HG03342 (cell line): ENCODE measurements around the gene EIF4G3.
"Not testable (repeated sequence)": the region's sequence is repeated elsewhere in the genome, so short reads cannot be mapped to it uniquely, and the experiment has no call there.

Experiments
- ATAC-seq: cut with Tn5 transposase; IDR thresholded peaks from one replicate; pipeline ENCODE4 v1.9.1; 2021; ENCODE audit warnings: mild to moderate bottlenecking, moderate library complexity; ENCODE audit not compliant: unreplicated experiment

Gene EIF4G3

DNA sequence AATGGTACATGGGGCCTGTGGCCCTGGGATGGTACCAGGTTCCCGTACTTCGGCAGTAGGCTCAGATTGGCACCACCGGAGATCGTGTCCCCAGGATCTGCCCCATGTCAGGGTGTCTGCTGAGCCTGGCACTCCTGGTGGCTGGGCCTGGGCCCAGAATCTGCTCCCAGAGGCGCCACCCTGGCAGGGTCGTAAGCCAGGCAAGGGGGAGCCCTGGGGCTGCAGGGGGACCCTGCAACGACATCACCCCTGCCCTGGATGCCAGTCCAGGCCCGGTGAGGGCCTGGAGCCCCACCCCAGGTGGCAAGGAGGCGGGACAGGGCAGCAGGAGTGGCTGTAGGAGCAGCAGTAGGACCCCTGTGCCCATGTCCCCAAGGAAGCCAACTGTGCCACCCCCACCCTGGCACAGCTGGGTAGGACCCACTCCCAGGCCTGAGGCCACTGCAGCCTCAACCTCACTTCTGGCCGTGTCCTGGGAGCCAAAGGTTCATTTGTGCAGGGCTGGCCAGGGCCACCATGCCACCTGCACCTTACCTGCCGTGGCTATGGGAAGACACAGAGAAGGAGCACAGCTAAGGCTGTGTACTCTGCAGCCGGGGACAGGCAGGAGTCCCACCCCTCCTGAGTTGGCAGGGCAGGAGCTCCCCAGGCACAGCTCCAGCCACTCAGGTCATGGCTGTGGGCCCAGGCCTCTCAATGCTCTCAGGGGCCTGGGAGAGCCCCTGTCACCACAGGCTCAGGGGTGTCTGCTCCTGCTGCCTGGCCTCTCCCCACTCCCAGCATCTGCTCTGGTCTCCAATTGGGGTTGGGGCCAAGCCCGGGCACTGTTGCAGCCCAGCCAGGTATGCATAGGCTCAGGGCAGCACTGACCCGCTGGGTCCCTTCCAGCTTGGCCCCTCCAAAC is 141.7 kb downstream of the EIF4G3 start:
- no peak for ATAC-seq

DNA sequence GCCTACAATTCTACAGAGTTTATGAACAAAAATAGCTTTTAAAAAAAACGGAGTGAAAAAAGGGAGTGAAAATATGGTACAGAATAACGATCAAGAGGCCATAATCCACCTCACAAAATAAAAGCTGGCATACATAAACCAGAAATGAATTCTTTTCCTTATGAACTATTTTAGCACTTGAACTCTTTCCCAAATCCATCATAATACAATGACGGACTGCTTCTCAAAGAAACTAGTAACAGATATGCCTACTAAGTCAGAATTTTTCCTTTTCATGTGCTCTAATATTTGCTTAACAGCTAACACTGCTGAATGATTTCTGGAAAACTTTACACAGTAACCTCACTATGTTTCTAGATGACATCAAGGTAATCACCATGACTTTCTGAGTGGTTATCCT is 144.0 kb downstream of the EIF4G3 start:
- no peak for ATAC-seq

DNA sequence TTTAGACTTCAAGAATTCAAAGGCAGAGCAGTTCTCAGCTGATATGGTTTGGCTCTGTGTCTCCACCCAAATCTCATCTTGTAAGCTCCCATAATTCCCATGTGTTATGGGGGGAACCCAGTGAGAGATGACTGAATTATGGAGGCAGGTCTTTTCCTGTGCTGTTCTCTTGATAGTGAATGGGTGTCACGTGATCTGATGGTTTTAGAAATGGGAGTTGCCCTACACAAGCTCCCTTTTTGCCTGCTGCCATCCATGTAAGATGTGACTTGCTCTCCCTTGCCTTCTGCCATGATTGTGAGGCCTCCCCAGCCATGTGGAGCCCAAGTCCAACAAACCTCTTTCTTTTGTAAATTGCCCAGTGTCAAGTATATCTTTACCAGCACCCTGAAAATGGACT is 146.5 kb downstream of the EIF4G3 start:
- no peak for ATAC-seq

DNA sequence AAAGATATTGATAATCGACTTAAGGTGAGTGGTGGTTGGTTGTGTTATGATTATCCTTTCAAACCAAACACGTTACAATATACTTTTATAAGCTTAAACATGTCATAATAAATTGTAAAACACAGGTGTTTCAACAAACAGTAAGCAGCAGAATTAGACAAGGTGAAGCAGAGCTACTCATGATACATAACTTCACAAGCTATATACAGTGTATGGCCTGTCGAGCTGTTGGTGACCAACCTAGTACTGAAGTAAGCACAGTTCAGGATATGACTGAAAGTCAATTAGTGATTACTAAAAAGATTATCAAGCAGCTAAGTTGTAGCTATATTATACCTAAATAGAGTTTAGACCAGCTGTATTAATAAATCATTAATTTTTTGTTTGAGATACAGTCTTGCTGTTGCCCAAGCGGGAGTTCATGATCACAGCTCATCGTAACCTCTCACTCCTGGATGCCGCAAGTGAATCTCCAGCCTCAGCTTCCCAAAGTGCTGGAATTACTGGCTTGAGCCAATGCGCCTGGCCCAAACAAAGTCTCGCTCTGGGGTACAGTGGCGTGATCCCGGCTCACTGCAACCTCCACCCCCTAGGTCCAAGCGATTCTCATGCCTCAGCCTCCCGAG is 148.1 kb downstream of the EIF4G3 start:
- no peak for ATAC-seq

DNA sequence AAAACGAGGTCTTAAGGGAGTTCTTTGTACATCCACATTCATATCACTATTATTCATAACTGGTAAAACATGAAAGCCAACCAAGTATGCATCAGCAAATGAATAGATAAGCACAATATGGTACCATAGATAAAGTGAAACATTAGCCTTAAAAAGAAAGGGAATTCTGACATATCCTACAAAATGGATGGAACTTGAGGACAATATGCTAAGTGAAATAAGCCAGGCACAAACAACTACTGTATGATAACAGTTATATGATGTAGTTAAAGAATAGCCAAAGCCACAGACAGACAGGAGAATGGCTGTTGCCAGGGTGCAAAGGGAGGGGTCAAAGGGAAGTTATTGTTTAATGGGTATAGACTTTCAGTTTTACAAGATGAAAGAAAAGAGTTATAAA is 148.9 kb downstream of the EIF4G3 start:
- no peak for ATAC-seq

DNA sequence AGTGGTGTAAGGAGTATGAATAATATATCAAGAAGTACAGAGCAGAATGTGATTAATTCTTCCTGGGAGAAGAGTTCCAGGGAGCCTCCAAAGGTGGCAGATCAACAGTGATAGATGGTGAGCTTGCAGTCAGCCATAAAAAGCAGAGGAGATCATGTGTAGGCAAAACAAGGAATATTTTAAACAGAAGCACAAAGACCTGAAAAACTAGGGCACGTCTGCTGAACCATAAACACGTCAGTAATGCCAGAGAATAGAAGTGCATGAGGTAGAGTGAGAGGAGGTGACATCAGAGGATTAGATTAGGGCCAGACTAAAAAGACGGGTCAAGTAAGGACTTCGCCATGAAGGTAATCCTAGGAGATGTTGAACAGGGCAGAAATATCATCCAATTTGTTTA is 151.8 kb downstream of the EIF4G3 start:
- no peak for ATAC-seq

DNA sequence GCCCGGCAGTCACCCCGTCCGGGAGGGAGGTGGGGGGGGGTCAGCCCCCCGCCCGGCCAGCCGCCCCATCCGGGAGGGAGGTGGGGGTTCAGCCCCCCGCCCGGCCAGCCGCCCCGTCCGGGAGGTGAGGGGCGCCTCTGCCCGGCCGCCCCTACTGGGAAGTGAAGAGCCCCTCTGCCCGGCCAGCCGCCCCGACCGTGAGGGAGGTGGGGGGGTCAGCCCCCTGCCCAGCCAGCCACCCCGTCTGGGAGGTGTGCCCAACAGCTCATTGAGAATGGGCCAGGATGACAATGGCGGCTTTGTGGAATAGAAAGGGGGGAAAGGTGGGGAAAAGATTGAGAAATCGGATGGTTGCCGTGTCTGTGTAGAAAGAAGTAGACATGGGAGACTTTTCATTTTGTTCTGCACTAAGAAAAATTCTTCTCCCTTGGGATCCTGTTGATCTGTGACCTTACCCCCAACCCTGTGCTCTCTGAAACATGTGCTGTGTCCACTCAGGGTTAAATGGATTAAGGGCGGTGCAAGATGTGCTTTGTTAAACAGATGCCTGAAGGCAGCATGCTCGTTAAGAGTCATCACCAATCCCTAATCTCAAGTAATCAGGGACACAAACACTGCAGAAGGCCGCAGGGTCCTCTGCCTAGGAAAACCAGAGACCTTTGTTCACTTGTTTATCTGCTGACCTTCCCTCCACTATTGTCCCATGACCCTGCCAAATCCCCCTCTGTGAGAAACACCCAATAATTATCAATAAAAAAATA is 152.4 kb downstream of the EIF4G3 start:
- not testable (repeated sequence) for ATAC-seq

DNA sequence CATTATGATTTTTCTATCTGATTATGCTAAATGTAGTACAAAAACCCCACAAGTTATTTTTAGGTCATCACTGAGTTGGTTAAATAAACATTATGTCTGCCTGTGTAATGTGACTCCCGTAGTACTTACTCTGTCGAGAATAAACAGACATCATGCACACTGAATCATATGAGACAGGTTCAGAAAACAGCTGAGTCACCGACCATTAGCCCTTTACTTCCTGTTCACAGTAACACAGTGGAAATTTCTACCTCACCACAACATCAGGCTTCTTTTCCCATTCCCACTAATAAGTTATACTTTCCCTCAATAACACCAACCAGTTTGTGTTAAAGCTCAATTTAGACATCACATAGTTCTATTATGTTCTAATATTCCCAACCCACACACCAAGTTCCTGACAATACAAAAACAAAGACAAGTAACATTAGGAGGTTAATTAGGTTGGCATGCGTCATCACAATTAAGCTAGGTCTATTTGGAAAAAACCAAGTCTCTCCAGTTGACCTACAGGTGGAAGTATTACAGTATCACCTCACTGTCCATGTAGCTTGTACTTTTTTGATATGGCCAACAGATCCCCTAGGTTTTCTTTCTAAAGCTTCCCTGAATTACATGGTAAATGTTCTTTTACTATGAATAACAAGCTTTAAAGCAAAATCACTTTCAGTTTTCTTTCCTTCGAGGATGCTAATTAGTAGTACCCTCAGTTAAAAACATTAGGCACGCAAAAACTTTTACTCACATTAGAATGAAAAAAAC is 154.2 kb downstream of the EIF4G3 start:
- peak; percentile 95 for ATAC-seq

DNA sequence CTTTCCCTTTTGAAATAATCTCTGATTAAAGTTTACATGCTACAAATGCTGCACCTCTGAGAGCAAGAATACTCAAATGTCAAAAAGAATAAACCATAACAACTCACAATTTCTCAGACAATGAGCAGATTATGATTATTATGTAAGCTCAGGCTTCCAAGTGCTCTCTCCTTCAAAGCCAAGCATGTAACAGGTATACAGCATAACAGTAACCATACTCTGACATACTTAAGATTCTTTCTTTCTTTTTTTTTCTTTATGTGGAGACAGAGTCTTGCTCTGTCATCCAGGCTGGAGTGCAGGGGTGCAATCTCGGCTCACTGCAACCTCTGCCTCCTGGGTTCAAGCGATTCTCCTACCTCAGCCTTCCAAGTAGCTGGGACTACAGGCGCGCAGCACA is 155.4 kb downstream of the EIF4G3 start:
- ATAC-seq, result no peak

DNA sequence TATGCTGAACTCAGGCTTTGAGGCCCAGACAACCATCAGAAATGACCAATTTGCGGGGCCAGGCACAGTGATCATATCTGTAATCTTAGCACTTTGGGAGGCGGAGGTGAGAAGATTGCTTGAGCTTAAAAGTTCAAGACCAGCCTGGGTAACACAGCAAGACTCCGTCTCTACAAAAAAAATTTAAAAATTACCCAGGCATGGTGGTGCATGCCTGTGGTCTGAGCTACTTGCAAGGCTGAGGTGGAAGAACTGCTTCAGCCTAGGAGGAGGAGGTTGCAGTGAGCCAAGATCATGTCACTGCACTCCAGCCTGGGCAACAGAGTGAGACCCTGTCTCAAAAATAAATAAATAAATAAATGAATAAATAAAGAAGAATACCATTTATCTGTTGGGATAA is 156.5 kb downstream of the EIF4G3 start:
- no peak for ATAC-seq

DNA sequence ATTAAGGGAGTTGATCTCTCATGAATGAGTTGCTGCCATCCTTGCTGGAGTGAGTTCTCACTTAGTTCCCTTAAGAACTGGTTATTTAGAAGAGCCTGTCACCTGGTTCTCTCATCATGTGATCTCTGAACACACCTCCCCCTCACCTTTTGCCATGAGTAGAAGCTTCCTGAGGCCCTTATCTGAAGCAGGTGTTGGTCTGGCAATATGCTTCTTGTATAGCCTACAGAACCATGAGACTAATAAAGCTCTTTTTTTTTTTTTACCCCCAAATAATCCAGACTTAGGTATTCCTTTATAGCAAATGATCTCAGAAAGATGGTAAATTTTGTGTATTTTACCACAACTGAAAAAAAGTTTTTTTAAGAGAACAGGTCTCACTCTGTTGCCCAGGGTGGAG is 158.0 kb downstream of the EIF4G3 start:
- ATAC-seq, result no peak

DNA sequence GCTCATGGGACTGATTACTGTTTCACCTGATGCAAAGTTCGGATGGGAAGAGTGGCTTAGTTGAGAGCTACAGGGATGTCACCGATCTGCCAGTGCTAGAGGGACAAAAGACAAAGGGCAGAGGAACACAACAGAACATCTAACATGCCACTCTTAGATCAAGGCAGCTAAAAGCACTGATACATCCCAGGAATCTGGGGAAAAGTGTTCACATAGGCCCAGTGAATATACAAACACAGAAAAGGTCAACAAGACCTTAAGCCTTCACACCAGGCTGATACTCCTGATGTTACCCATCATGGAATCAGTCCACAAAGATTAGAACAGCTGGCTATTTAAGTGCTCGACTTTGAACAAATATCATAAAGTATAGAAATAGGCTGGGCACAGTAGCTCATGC is 163.2 kb downstream of the EIF4G3 start:
- no peak for ATAC-seq

DNA sequence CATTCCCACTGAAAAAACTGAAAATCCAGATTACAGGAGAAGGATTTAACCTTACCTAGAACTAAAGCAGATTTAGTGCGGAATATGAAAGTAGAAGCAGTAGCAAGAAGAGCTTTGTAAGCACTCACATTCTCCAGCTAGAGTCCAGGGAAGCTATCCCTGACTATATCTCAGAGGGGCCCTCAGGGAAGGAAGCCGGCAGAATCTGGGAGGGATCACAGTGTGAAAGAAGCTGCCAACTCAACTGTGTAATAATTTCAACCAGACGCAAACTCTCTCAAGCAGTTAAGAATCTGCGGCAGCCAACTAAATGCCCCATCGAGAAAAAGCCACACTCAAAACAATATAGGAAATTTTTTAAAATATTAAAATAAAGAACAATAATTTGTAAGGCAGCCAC is 163.8 kb downstream of the EIF4G3 start:
- ATAC-seq, result no peak

DNA sequence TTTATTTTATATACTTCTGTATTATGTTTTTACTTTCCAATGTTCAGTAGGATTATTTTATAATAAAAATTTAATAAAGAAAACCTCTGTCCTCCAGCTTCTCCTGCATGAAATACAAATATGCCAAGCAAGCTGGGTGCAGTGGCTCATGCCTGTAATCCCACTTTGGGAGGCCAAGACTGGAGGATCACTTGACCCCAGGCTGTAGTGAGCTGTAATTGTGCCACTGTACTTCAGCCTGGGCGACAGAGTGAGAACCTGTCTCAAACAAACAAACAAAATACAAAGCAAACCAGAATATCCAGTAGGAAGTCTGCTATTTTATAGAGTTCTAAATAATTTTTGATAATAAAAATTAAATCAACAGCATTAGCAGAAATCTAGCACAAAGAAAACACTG is 168.8 kb downstream of the EIF4G3 start:
- no peak for ATAC-seq

DNA sequence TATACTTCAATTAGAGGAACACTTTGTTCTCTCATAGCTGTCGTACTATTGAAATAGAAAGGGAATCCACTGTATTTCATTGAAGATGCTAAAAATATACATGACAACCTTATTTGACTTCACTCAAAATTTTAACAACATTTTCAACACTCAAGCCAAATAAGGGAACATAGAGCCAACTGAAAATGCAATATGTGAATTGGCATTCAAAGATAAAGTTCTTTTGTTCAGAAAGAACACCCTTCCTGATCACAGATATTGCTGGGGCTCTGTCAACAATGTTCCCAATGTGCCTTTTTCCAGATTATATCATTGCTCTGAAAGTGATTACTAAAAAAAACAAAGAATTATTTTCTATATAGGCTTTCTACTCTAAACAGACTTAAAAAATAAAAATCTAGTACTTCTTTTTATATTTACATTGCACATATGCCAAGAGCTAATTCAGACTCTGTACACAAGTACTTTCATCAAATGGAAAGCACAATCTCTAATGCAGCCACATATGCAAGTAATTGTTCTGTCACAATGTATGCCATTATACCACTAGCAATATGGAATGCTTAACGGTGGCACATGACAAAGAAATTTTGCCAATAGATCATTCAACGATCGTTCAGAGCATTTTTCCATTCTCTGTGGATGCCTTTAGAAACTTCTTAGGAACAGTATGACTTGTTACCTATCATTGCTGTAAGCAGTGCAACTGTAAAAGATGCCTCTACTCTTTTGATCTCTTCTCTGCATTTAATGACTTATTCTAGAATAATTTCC is 171.0 kb downstream of the EIF4G3 start:
- no peak for ATAC-seq

DNA sequence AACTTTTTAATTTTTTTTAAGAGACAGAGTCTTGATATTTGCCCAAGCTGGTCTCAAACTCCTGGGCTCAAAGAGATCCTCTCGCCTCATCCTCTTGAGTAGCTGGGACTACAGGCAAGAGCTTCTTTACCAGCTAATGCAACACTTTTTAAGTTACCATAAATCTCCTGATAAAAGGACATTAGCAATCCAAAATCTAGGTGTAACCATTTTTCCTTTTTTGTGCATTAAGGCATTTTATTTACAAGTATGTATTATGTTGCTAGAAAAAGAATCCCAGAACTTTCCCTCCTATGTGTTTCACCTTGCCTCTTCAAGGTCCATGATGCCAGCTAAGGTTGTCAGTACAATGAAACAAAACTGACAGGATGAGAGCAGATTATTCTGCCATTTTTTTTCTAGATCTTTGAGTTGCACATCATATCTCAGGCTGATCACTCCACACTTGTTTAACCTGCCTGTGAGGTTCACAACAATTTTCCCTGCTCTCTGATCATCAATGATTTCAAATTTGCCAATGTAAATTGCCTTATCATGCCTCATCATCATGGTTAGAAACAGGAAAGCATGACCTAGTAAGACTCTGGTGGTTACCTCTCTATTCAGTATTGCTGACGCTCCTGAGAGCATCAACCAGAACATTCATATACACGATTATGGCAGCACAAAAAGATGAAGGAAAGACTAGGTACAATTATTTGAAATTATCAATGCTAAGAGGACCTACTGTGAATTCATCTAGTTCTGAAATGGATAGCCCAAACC is 173.2 kb downstream of the EIF4G3 start:
- ATAC-seq, result no peak

DNA sequence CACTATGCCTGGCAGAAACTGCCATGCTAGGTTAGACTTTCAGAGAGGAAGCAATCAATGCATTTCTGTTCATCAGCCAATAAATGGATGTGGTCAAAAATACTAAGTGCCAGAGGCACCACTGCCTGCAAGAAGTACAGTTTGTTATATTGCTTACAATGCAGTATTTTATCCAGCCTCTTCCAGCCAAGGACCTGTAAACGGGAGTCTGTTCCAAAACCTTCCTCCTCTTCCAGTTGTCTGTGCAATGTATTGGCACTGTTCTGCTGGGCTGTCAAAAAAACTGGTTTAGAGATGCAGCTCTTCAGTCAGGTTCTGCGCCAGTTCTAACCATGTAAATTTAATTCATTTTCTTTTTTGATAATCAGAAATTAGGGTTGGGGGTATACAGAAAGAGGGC is 175.7 kb downstream of the EIF4G3 start:
- ATAC-seq, result no peak

DNA sequence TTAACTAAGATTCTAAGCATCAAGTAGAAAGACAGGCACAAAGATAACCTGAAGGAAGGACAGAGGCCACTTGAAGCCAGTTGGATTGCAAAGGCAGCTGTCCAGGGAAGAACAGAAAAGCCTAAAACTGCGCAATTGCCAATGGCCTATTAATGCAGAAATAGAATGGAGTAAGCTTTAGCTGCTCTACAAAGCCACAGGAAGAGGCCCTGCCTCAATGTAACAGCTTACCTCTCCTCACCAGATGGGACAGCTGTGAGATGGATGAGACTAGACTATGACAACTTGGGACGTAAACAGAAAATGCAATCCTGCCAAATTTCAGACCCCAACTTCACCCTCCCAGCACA is 176.5 kb downstream of the EIF4G3 start:
- no peak for ATAC-seq

DNA sequence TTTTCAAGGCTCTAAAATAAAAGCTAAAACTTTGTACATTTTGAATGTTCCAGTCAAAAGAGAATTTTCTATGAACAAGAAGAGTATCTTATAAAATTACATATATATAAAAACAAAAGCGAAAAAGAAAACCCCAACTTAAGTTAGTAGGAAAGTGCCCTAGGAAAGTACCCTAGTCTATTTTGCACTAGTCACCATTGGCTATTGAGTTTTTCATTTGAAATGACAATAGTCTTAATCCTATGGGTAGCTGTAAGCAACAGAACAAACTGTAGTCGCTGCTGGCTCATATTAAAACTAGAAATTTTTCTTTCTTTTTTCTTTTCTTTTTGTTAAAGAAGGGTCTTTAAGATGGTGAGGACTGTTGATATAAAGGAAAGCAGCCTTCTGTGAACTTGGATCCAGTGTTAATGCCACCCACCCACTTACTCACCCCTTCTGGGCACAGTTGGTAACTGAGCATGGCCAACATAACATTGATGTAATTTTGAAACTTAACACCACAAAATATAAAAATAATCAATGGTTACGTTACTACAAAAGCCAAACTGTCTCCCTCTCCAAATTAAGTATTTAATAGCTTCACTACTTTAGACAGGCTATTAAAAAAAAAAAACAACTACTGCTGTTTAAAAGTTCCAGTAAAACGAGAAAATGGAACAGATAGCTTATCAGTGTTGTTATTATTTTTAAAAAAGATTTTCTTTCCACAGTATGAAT is 177.0 kb downstream of the EIF4G3 start:
- ATAC-seq, result no peak
